CD4-positive, alpha-beta T cell treated with Interleukin-10 for 1 hour (primary cell): ENCODE results near the gene C1QTNF2.

Source experiments
- DNase-seq: peaks from one replicate; pipeline ENCODE4 v3.0.0-alpha.2; 2020

Gene C1QTNF2

GRCh38 chr5:160371294-160371693 is 868 bp upstream of the C1QTNF2 start:
- no peak for DNase-seq

GRCh38 chr5:160370713-160371034 is 248 bp upstream of the C1QTNF2 start:
- DNase-seq = no peak

GRCh38 chr5:160367885-160368284 is 2.5 kb downstream of the C1QTNF2 start:
- no peak for DNase-seq

DNA sequence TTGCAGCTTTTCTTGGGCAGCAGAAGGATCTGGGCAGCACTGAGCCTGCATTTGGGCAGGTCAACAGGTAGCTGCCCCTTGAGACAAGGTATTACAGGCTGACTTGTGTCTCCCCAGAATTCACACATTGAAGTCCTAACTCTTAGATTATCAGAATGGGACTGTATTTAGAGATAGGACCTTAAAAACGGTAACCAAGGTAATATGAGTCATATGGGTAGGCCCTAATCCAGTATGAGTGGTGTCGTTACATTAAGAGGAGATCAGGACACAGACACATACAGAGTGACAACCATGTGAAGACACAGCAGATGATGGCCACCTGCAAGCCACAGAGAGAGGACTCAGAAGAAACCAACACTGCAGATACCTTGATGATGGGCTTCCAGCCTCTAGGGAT is 3.2 kb downstream of the C1QTNF2 start:
- DNase-seq = no peak

DNA sequence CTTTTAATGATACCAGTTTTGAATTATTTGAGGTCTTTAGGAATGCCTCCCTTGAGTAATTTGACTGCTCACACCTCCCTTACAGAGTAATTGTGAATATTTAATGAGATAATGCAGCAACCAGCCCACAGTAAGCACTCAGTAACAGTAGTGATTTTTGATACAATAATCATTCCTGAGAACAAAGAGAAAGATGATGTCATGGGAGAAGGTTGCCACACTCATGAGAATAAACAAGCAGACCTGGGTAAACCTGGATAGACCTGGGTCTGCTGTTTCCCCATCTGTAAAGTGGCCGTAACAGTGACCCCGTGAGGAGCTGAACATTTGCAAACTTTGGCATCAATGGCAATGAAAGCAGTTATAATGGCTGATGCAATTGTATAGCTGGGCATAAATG is 4.2 kb downstream of the C1QTNF2 start:
- DNase-seq = no peak

- DNase-seq = no peak
Measured at GRCh38 chr5:160363660-160364395, 6.6 kb downstream of the C1QTNF2 start.

GRCh38 chr5:160363211-160363610 is 7.2 kb downstream of the C1QTNF2 start:
- DNase-seq = no peak

DNA sequence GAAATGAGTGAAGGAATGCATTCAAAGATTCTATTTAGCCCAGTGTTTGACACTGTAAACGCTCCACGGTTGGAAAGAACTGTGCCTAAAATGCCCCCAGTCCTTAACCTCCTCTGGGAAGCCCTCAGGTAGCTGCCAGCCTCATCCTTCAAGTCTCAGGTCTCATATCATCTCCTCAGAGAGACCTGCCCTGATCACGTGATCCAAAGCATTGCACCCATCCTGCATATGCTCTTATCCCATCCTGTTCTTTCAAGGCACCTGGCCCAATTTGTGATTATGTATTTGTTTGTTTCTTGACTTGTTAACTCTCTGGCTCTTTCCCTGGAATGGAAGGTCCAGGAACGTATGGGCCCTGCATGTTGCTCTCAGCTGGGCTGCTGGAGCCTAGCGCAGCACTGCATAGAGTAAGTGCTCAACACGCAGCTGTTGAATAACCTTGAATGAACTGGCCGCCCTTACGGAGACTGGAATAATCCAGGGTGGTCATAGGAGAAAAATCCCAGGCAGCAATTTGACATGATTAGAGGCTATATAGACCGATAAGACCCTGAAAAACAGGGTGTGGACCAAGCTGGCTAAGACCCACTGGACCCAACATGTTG is 8.7 kb downstream of the C1QTNF2 start:
- DNase-seq = no peak

GRCh38 chr5:160360310-160360709 is 10.1 kb downstream of the C1QTNF2 start:
- DNase-seq = no peak

- no peak for DNase-seq
Measured at GRCh38 chr5:160359816-160360215, 10.6 kb downstream of the C1QTNF2 start.

DNA sequence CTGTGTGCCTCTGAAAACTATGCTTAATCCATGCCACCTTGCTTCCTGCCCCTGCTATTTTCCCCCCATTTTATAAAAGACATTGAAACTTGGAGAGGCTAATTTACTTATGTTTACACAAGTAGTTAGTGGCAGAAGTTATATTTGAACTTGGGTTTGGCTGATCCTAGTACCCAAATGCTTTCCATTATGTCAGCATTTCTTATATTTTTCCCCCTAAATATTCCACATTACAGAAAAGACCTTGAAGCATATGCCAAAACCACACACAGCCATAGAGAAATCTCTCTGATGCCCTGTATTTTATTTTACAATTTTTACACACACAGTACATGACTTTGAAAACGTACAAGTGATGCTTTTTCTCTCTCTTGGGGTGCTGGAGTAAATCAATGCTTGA is 11.2 kb downstream of the C1QTNF2 start:
- DNase-seq = no peak

- no peak for DNase-seq
Measured at GRCh38 chr5:160357861-160358411, 12.5 kb downstream of the C1QTNF2 start.

- DNase-seq = no peak
Measured at GRCh38 chr5:160357394-160357793, 13.0 kb downstream of the C1QTNF2 start.

- no peak for DNase-seq
Measured at GRCh38 chr5:160356550-160357347, 13.7 kb downstream of the C1QTNF2 start.

GRCh38 chr5:160354666-160355065 is 15.8 kb downstream of the C1QTNF2 start:
- no peak for DNase-seq

DNA sequence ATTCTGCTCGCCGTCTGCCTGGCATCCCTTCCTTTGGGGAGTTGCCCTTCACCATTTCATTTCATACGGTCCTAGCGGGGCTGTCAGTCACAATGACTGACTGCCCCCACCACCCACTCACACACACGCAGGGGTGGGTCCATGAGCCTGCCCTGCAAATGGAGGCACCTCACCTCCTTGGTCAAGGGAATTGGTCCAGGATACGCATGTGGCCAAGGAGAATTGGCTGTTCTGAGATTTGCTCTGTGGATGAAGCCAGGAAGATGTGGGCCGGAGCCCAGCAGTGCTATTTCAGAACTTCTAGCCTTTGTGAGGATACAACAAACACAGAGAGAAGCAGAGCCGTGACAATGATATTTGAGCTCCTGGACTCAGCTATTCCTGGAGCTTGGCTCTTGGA is 17.0 kb downstream of the C1QTNF2 start:
- DNase-seq = no peak

- DNase-seq = no peak
Measured at GRCh38 chr5:160352308-160352707, 18.1 kb downstream of the C1QTNF2 start.

GRCh38 chr5:160349935-160350303 is 20.5 kb downstream of the C1QTNF2 start:
- DNase-seq = no peak

DNA sequence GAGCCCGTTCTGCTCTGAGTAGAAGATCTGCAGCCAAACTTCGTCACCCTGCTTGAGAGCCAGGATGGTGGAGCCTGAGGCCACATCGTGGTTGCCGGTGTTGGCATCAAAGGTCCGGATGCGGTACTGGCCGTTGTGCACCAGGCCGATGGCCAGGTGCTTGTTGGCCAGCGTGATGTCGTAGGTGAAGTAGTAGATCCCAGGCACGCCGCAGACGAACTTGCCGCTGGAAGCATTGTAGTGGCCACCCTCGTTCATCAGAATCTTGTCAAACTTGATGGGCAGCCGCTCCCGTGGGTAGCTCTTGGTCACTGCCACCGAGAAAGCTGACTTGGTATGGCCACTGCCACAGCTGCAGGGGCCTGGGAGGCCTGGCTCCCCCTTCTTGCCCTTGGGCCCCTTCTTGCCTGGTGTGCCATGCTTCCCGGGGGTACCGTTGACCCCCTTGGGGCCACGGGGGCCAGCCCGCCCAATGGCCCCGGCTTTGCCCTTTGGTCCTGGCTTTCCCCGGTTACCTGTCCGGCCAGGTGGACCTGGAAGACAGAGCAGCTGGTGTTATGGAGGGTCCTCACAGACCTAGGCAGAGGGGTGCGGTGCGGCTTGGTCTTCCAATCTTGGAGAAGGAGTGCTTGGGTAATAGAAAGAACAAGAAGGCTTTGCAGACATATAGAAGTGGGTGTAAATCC is 21.0 kb downstream of the C1QTNF2 start:
- DNase-seq = no peak

GRCh38 chr5:160348080-160348479 is 22.3 kb downstream of the C1QTNF2 start:
- DNase-seq = no peak

DNA sequence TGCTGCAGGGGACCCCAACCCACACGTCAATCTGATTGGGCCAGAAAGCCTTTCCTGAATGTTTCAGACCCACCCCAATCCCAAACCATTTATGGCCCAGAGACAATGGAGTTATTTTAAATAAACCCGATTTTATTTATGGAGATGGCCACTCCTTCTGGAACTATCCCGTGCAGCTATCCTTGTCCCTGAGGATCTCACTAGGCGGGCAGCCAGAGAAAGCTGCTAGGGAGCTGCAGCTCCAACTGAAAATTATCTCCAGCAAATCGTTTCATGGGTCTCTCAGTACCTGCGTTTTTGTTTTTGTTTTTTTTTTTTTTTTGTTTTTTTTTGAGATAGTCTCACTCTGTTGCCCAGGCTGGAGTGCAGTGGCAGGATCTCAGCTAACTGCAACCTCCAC is 23.0 kb downstream of the C1QTNF2 start:
- no peak for DNase-seq

DNA sequence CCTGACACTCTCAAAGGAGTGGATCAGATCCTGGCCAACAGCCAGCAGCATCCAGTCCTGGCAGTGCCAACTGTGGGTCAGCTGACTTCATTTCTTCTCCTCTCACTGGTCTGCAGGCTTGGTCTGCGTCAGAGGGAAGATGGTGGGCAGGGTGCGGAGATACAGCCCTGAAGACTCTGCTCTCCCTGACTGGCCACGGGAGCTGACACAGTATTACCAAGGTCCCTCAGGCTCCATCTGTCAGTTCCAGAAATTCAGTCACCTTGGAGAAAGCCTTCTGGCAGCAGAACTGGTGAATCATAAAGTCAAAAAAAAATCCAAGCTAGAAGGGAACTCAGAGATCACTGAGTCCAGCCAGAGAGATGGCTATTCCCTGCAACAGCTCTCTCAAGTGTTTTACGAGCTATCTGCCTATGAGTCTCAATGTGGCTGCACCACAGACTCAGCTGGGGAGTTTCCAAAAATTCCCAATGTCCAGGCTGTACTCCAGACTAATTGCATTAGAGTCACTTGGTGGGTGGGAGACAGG is 27.9 kb downstream of the C1QTNF2 start:
- no peak for DNase-seq

DNA sequence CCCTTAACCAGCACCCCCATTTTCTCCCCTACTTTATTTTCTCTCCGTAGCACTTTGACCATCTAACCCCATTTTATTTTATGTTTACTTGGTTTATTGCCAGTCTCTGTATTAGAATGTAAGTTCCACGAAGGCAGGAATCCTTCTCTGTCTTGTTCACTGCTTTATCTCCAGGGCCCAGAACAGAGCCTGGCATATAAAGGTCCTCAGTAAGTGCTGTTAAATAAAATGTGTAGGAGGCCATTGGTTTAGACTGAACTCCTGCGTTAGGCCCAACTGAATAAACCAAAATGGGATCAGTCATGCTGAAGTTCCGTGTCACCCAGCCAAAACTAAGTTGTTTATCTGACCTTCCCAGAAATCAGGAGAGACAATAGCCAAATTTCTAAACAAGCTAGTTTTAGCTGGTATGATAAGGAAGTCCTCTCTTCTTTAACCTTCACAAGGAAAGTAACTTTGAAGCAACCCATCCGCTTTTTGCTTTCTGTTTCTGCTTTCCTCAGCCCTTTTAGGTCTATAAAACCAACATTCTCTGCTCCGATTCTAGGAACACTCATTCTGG is 29.0 kb downstream of the C1QTNF2 start:
- DNase-seq = no peak
